Adrenal gland (tissue), 5 donors: ENCODE data around the gene FYN.

ENCODE experiments used
- POLR2A ChIP-seq, 2 donors: fragments of 450-650 bp; IDR thresholded peaks; one replicate each; pipeline ENCODE4 v1.6.1; 2017; ENCODE audit warnings: antibody characterized with exemption in 2 of 2, mild to moderate bottlenecking in 2 of 2, moderate library complexity in 1 of 2
- TF ChIP-seq, protein P1 (sequence below), 6 experiments: fragments of 450-650 bp in 4 of 6; fragments of 200-600 bp in 2 of 6; sonication (generic) in 1 of 6; IDR thresholded peaks; 1 replicate in 5 of 6; 2 replicates in 1 of 6; pipeline versions ENCODE4 v1.5.1 to v1.8.0; 2016 to 2021; ENCODE audit warnings: antibody characterized with exemption in 6 of 6, mild to moderate bottlenecking in 2 of 6, moderate library complexity in 1 of 6
- donor health status: DM: no; HTN: no; CAD: no.

DNA sequence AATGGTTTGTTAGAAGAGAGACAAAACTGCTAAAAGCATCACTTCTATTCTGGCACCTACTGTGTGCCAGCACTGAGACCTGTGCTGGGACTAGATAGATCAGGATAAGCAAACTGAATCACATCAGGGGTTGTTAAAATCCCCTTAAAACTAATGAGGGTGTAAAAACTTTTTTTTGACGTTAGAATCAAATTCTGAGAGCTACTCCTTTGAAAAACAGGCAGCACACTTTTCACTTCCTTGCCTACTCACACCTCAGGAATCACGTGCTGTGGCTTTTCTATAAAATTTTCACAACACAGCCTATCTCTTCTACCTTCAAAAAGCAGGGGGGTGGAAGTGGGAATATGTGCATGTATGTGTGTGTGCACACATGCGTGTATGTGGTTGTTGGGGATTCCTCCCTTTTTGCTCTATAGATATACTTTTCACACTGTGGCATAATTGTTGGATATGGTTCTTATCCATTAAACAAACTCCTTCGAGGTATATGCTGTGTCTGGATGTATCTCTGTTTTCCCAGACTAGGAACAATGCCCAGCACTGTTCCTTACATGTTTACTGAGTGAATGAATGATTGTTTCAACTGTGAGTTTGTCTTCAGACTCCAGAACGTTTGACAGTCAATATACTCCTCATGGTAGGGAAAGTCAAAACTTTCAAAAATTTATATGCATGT, 105.4 kb downstream of the FYN start:
- TF ChIP-seq, protein P1, sequence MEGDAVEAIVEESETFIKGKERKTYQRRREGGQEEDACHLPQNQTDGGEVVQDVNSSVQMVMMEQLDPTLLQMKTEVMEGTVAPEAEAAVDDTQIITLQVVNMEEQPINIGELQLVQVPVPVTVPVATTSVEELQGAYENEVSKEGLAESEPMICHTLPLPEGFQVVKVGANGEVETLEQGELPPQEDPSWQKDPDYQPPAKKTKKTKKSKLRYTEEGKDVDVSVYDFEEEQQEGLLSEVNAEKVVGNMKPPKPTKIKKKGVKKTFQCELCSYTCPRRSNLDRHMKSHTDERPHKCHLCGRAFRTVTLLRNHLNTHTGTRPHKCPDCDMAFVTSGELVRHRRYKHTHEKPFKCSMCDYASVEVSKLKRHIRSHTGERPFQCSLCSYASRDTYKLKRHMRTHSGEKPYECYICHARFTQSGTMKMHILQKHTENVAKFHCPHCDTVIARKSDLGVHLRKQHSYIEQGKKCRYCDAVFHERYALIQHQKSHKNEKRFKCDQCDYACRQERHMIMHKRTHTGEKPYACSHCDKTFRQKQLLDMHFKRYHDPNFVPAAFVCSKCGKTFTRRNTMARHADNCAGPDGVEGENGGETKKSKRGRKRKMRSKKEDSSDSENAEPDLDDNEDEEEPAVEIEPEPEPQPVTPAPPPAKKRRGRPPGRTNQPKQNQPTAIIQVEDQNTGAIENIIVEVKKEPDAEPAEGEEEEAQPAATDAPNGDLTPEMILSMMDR (IDR thresholded peaks at IDR 0.05), result no peak
- TF ChIP-seq POLR2A (IDR thresholded peaks at IDR 0.05), result no peak
